HG03159 (cell line): ENCODE measurements around the gene DIAPH1.
A peak's percentile ranks its signal among the peaks of the same experiment; 100 is the strongest.

Source experiments
- ATAC-seq: cut with Tn5 transposase; IDR thresholded peaks from one replicate; pipeline ENCODE4 v1.9.1; 2021; ENCODE audit warnings: mild to moderate bottlenecking, moderate library complexity; ENCODE audit not compliant: unreplicated experiment

DIAPH1 gene

GRCh38 chr5:141487131-141487530 is 131.7 kb downstream of the DIAPH1 start:
- ATAC-seq, result no peak

GRCh38 chr5:141486091-141486490 is 132.7 kb downstream of the DIAPH1 start:
- no peak for ATAC-seq

- ATAC-seq, result no peak
These were observed 133.3 kb downstream of the DIAPH1 start for GRCh38 chr5:141485321-141486055.

GRCh38 chr5:141484641-141485311 is 134.0 kb downstream of the DIAPH1 start, which contains the start of gene PCDHGC4:
Gene PCDHGC4, plus strand, starts transcription at chr5:141485030. Its CDS starts 144 bp downstream, at chr5:141485174.
- no peak for ATAC-seq

- no peak for ATAC-seq
These were observed 134.5 kb downstream of the DIAPH1 start for GRCh38 chr5:141484310-141484640.

- ATAC-seq, result no peak
These were observed 134.9 kb downstream of the DIAPH1 start for GRCh38 chr5:141483902-141484301.

GRCh38 chr5:141479776-141480175 is 139.0 kb downstream of the DIAPH1 start:
- ATAC-seq, result no peak

GRCh38 chr5:141478321-141478945 is 140.4 kb downstream of the DIAPH1 start:
- no peak for ATAC-seq

GRCh38 chr5:141477815-141478214 is 141.0 kb downstream of the DIAPH1 start:
- ATAC-seq, result no peak

- no peak for ATAC-seq
These were observed 141.7 kb downstream of the DIAPH1 start for GRCh38 chr5:141477044-141477575.

GRCh38 chr5:141476132-141476911 is 142.5 kb downstream of the DIAPH1 start:
- peak; percentile 23 for ATAC-seq

- peak; percentile 98 for ATAC-seq
These were observed 143.1 kb downstream of the DIAPH1 start, which contains the start of gene PCDHGC3 for GRCh38 chr5:141475625-141476131. Gene PCDHGC3, plus strand, starts transcription at chr5:141475966. Its CDS starts 151 bp downstream, at chr5:141476117.

GRCh38 chr5:141465351-141465750 is 153.4 kb downstream of the DIAPH1 start:
- no peak for ATAC-seq
